ENCODE results near the gene HCLS1.
"Not testable (repeated sequence)": the region's sequence is repeated elsewhere in the genome, so short reads cannot be mapped to it uniquely, and the experiment has no call there.

HCLS1 gene, protein sequence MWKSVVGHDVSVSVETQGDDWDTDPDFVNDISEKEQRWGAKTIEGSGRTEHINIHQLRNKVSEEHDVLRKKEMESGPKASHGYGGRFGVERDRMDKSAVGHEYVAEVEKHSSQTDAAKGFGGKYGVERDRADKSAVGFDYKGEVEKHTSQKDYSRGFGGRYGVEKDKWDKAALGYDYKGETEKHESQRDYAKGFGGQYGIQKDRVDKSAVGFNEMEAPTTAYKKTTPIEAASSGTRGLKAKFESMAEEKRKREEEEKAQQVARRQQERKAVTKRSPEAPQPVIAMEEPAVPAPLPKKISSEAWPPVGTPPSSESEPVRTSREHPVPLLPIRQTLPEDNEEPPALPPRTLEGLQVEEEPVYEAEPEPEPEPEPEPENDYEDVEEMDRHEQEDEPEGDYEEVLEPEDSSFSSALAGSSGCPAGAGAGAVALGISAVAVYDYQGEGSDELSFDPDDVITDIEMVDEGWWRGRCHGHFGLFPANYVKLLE

DNA sequence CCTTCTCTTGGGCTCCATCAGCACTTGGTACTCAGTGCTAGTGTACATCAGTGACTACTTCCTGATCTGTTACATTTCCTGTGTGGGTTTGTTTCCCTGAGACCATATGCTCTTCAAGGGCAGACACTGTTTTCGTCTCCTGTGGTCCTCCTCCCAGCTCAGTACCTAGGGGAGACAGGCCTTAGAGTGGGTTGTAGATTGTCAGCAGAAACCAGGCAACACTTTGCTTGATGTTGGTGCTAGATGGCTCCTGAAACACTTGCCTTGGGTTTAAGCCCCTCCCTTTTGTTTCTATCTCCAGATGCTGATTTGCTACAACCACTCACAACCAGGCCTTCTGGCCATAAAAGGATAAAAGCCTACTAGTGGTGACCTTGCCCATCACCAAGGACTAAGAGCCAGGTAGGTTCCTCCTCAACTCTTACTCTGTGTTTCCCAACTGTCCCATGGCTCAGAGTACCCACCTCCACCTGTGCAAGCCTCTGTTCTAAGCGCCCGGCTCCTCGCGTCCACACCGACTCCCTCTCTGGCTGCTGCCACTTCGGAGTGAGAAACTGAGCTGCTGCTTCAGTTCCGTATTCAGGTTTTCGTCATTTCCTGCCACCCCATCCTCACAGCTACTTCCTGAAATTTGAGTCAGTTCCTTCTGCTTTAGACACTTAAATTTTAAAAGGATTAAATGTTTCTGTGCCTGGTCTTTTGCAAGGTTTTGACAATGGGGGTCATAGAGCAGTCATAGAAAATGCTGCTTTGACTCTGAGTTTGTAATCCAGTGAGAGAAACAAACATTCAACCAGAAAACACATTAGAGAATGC lies at the start of gene HCLS1:
Gene HCLS1, minus strand, starts transcription at position 548 of the 816 bp plus-strand sequence. CDS start 2,556 bp downstream, outside the sequence.
- DNase-seq, result no peak

- no peak for DNase-seq
Observed at GRCh38 chr3:121710347-121710746, 49.6 kb upstream of the HCLS1 start.

GRCh38 chr3:121707531-121708273 lies 47.0 kb upstream of the HCLS1 start:
- DNase-seq, result peak in 1 of 2 experiments; percentile 19

DNA sequence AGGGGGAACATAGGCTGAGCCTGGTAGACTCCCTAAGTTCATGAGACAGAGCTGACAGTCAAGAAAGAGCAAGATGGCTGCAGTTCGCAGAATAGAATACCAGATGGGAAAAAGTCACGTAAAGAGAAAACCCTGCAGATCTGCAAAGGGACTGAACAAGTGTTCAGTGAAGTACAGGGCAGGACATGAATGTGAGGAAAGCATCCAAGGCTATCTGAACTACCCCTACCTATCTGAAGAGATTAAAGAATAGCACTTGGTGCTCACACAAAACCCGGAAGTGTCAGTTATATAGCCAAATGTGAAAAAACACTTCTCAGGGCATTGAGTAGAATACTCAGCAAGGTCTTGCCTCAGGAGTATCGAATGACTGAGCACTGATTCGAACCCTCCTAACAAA lies 44.8 kb upstream of the HCLS1 start:
- no peak for DNase-seq

- DNase-seq, result no peak
Observed at GRCh38 chr3:121703973-121704372, 43.3 kb upstream of the HCLS1 start.

DNA sequence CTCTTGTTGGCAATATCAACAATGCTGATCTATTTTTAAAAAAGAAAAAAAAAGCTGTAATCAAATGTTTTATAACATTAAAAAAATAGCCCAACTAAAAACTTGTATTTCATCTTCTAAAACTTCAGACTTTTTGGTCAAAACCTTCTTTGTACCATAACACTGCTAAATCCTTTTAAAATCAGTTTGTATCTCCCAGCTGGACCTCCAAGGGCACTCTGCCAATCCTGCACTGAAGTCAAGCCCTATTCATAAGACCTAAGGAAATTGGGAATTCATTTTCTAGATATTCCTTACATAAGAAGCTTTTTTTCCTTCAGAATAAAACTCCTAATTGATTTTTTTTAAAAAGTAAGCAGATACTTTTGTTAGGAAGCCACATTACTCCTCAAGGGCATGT lies 38.2 kb upstream of the HCLS1 start:
- DNase-seq, result no peak

- no peak for DNase-seq
Observed at GRCh38 chr3:121698476-121698875, 37.8 kb upstream of the HCLS1 start.

DNA sequence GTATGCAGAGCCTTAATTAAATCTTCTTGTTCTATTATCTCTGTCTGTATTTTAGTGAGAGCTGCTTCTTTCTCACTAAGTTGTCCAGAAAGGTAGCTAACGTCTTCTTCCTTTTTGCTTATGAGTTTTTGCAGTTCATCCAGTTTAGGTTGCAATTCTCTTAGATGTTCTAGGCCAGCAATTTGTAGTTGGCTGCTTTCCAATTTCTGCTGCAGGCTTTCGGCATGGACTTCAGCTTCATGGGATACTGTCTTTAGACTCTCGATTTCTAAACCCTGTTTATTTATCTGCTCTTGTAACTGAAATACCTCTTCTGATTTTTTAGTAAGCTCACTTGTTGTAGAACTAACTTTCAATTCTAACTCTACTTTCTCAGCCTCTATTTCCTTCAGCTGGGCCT lies 35.5 kb upstream of the HCLS1 start:
- no peak for DNase-seq

- no peak for DNase-seq
Observed at GRCh38 chr3:121692010-121692699, 31.5 kb upstream of the HCLS1 start.

DNA sequence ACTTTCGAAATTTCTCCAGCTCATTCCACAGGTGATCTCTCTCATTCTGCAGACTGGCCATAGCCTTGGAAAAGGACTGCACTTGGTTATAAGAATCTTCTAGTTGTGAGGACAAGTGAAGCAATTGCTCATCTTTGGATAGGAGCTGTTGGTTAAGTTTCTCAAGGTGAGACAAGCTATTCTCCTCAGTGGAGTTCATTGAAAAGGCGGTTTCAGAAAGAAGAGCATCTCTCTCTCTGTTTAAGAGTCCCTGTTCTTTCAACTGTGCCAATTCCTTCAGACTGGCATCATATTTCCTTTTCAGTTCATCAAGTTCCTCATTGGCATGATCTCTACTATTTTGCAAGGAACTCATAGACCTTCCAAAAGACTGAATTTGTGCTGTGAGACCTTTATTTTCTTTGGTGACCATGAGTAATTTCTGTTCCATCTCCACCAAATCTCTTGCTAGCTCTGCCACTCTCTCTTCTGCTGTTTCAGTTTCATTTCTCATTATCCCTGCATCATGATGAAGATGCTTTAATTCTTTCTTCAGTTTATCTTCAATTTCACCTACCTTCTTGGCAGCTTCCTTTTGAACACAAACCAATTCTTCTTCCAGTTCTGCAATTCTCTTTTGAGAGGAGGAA lies 30.2 kb upstream of the HCLS1 start:
- DNase-seq, result no peak

GRCh38 chr3:121688747-121689146 lies 28.0 kb upstream of the HCLS1 start:
- not testable (repeated sequence) for DNase-seq

- DNase-seq, result no peak
Observed at GRCh38 chr3:121681792-121682191, 21.1 kb upstream of the HCLS1 start.

- no peak for DNase-seq
Observed at GRCh38 chr3:121677141-121677540, 16.4 kb upstream of the HCLS1 start.

DNA sequence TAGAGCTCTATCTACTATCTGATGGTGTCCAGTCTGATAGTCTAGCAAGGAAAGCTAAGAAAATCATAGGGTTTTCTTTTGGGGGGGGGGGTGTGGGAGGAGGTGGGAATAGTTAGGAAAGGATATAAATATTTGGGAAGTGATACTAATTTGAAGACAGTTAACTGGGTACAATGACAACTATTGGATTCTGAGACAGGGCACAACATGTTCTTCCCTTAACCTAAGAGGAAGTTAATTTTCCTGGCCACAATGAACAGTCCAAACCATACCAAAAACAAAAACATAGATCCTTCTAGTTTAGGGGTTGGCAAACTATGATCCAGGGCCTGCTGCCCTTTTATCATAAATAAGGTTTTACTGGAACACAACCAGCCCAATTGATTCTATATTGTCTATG lies 10.0 kb upstream of the HCLS1 start:
- DNase-seq, result no peak

DNA sequence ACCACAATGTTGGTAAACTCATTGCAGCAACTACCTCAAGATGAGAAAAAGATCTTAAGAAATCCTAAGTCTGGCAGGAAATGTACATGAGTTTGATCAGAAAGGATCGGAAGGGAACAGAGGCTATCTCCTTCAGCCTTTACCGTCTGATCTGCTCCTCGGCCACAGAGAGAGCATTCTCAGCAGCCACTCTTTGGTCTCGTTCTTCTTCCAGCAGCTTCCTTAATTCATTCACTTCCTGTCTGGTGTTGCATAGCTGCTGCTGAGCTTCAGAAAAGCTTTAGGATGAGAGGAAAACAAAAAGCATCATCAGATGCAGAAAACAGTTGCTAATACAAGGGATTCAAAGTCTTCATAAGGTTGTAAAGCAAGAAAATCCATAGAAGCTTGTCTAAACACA lies 6.6 kb upstream of the HCLS1 start:
- no peak for DNase-seq

DNA sequence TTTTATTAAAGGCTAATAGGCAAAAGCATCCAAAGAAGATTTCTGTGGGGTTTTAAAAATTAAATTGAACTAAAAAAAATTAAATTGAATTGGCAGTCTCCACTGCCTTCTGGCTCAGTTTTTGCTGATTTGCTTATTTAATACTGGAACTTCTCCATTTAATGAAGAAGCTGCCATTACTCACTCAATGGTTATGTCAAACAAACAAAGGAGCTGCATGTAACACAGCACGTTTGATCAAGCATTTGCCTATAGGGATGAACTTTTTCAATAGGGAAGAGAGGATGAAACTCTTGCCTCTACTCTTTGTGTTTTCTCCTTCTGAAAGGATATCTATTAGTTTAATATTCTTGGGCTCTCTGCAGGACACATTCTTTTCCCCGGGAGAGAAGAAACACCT lies 4.8 kb upstream of the HCLS1 start:
- no peak for DNase-seq

GRCh38 chr3:121663171-121663847 lies 2.6 kb upstream of the HCLS1 start:
- DNase-seq, result no peak

DNA sequence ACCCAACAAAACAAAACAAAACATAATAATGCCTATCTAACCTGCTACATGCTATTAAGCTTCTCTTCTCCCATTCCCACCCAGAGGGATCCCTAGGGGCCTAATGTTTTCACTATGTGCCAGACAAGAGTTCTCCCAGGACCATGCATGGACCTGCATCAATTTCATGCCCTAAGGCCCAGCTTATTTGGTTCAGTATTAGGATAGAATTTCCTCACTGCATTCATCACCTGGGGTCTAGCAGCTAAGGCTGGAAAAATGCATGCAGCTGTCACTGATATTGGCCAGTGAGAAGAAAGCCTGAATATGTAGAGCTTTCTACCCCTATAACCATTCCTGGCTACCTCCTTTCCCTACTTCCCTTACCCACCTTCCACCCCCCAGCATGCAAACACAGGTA lies 2.0 kb upstream of the HCLS1 start:
- no peak for DNase-seq

GRCh38 chr3:121661376-121661775 lies 673 bp upstream of the HCLS1 start:
- DNase-seq, result no peak

DNA sequence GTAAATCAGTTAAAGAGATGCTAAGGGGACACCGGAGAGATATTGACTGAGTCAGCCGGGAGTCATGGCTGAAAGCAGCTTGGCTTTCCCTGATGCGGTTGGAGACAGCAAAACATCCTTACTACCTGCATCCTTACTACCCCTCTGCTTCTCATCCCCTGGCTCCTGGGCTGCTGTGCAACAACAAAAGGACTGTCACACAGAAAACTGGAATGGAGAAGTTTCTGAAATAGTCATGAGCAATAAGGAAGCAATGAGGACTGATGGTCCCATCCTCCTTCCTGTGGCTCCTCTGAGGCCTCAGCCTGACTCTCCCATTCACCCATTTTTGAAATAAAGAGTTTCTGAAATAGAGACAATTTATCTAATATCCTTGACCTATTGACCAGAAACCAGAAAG lies 1.1 kb downstream of the HCLS1 start:
- DNase-seq, result no peak

DNA sequence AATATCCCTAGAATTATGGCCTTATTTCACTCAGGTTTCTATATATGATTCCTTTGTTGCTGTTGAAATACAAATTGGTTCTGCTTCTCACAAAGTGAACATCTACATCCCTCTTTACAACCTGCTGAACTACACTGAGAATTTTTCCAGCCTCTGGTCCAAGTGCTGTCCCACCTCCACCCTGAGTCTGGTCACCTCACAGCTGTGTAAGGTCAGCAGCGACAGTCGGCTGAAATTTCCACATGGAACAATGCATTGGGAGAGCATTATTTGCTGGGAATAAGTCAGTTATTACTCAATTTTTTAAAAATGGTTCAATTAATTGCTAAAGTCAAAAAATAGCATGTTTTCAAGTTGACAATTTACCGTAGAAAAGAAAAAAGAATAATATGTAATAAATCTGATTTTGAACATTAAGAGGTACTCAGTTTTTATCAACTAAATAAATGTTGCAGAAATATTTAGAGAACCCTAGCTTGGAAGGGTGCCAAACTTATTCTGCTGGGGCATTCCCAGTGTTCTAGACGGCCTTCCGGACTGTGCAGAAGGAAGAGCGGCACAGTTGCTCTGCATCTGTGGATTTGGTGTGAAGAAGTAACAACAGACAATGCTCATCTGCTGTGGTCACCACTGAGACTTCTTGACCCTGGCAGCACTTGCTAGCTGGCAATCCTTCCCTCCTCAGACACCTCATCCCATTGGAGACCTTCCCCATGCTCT lies 1.8 kb downstream of the HCLS1 start:
- DNase-seq, result no peak

All from NCI-H2081 (cell line).